HG03342 (cell line): ENCODE results near the gene CAPN7.

ENCODE experiments used
- ATAC-seq: cut with Tn5 transposase; IDR thresholded peaks from one replicate; pipeline ENCODE4 v1.9.1; 2021; ENCODE audit warnings: mild to moderate bottlenecking, moderate library complexity; ENCODE audit not compliant: unreplicated experiment

Gene CAPN7

GRCh38 chr3:15243822-15244482 lies 37.9 kb downstream of the CAPN7 start:
- ATAC-seq: no peak

GRCh38 chr3:15246186-15246585 lies 40.1 kb downstream of the CAPN7 start:
- ATAC-seq: no peak

- no peak for ATAC-seq
Observed at GRCh38 chr3:15253023-15253697, 47.1 kb downstream of the CAPN7 start.

GRCh38 chr3:15255215-15255614 lies 49.2 kb downstream of the CAPN7 start:
- no peak for ATAC-seq

GRCh38 chr3:15256861-15257341 lies 50.9 kb downstream of the CAPN7 start:
- no peak for ATAC-seq

GRCh38 chr3:15258720-15259119 lies 52.7 kb downstream of the CAPN7 start:
- ATAC-seq: no peak

- ATAC-seq: no peak
Observed at GRCh38 chr3:15260531-15260930, 54.5 kb downstream of the CAPN7 start.

- no peak for ATAC-seq
Observed at GRCh38 chr3:15261274-15261673, 55.2 kb downstream of the CAPN7 start.

- ATAC-seq: no peak
Observed at GRCh38 chr3:15262021-15262420, 56.0 kb downstream of the CAPN7 start.

- no peak for ATAC-seq
Observed at GRCh38 chr3:15263120-15263519, 57.1 kb downstream of the CAPN7 start.

- ATAC-seq: no peak
Observed at GRCh38 chr3:15263926-15264325, 57.9 kb downstream of the CAPN7 start.

GRCh38 chr3:15264486-15264885 lies 58.4 kb downstream of the CAPN7 start:
- ATAC-seq: no peak

GRCh38 chr3:15265655-15266509 lies 59.8 kb downstream of the CAPN7 start:
- no peak for ATAC-seq

GRCh38 chr3:15266510-15267376 lies 60.7 kb downstream of the CAPN7 start:
- no peak for ATAC-seq

- ATAC-seq: no peak
Observed at GRCh38 chr3:15267502-15267901, 61.5 kb downstream of the CAPN7 start.

GRCh38 chr3:15268033-15268631 lies 62.1 kb downstream of the CAPN7 start:
- ATAC-seq: peak; percentile 37

- ATAC-seq: peak; percentile 48
Observed at GRCh38 chr3:15269091-15269989, 63.3 kb downstream of the CAPN7 start.

GRCh38 chr3:15271030-15271429 lies 65.0 kb downstream of the CAPN7 start:
- no peak for ATAC-seq

- ATAC-seq: peak; percentile 57
Observed at GRCh38 chr3:15271785-15272381, 65.8 kb downstream of the CAPN7 start.
